Ectodermal cell (in vitro differentiated cells): ENCODE data around the gene IFT80.

Experiments
- H3K27ac ChIP-seq: 2 replicates; pipeline ENCODE4 v1.7.0; 2013; ENCODE audit warnings: mild to moderate bottlenecking, low read depth, low read length; ENCODE audit not compliant: insufficient read depth, poor library complexity, severe bottlenecking
- H3K27me3 ChIP-seq: 2 replicates; pipeline ENCODE4 v1.7.0; 2013; ENCODE audit warnings: mild to moderate bottlenecking, low read length; ENCODE audit not compliant: insufficient read depth, control insufficient read depth, poor library complexity, severe bottlenecking
- H3K36me3 ChIP-seq: one replicate; pipeline ENCODE4 v1.7.0; 2013; ENCODE audit warnings: low read length; ENCODE audit not compliant: control insufficient read depth, insufficient read depth
- H3K4me1 ChIP-seq: one replicate; pipeline ENCODE4 v1.7.0; 2013; ENCODE audit warnings: low read length; ENCODE audit not compliant: control insufficient read depth, insufficient read depth
- H3K4me3 ChIP-seq: 2 replicates; pipeline ENCODE4 v1.7.0; 2013; ENCODE audit warnings: low read depth, low read length, control low read depth; ENCODE audit not compliant: insufficient read depth
- H3K9me3 ChIP-seq: 2 replicates; pipeline ENCODE4 v1.7.0; 2013; ENCODE audit warnings: mild to moderate bottlenecking, low read length, moderate library complexity; ENCODE audit not compliant: control insufficient read depth
- WGBS, 2 experiments: methylation state at CpG; one replicate each; pipeline ENCODE4 v1.1.7; 2013; ENCODE audit warnings: missing lambda C conversion rate in 2 of 2; 5-methylcytosine and 5-hydroxymethylcytosine counted together

IFT80 gene

DNA sequence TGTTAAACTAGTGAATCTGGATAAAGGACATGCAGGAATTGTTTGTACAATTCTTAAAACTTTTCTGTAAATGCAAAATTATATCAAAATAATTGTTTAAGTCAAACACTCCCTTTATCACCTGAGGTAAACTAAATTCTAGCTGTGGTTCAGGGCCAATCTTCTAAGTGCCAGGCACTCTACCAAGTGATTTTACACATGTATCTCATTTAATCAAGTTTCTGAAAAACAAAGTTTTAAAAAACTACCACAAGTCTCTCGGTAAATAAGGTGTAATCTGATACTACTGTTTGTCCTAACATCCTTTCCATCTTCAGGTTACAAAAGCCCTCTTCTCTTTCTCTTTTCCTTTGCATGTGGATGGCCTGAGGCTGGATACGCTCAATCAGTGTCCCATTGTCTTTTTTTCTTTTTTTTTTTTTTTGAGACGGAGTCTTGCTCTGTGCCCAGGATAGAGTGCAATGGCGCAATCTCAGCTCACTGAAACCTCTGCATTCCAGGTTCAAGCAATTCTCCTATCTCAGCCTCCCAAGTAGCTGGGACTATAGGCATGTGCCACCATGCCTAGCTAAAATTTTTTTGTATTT is 19.3 kb downstream of the IFT80 start:
- Histone ChIP-seq H3K4me1 (no peaks in the 10 kb centered on the region), H3K27me3 (no peaks in the 10 kb centered on the region), H3K27ac (no peak overlapping the region), H3K9me3 (no peaks in the 10 kb centered on the region), H3K4me3 (no peak overlapping the region), H3K36me3 (peaks cover 4% of the 10 kb centered on the region)
- WGBS, 2 experiments: 39 to 42% methylated on average over 4 of the region's 4 CpGs

DNA sequence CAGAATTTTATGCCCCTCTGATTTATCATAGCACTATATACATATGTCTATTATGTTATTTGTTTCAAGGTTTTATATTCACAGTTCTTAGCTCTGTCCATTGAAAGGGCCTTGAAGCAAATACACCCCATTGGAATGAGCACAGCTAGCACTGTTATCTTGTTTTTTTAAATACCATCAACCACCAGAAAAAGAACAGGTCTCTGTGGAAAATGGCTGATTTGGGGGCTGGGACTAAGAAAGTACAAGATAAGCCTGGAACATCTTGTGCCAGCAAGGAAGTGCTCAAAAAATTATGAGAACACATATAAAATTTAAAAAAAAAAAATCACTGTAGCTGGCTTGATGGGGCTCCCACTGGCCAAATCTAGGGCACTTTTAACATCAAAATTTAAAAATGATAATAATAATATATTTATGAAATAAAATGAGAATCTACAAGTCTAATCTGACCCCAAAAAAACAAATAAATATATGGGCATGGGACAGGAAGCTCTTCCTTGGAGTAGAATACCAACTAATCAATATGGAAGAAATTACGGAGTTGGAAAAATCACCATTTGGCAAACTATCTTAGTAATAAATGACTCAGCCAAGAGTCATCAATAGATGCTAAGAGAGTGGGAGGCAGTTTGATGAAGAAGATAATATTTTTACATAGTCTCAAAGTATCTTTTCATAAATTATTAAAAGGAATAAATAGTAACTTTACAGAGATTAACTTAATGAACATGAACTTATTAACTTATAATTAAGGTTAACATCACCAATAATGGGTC is 20.5 kb downstream of the IFT80 start:
- H3K27ac ChIP-seq: no peak overlapping the region
- 100% methylated on average over 1 of the region's 1 CpG; no CpG with 5 or more reads in 1 of the 2 experiments for WGBS, 2 experiments
- peaks cover 12% of the 10 kb centered on the region for H3K36me3 ChIP-seq

DNA sequence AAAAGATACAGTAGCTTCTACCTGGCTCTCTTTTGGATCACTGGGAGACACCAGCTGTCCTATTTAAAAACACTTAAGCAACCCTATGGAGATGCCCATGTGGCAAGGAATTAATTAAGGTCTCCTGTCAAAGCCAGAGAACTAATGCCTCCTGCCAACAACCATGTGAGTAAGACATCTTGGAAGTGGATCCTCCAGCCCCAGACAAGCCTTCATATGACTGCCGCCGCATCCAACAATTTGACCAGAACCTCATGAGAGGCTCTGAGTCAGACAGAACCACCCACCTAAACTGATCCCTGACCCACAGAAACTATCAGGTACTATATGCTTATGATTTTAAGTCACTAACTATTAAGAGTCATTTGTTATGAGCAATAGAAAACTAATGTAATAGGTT is 22.3 kb downstream of the IFT80 start:
- Histone ChIP-seq H3K27me3 (no peaks in the 10 kb centered on the region), H3K36me3 (peaks cover 12% of the 10 kb centered on the region), H3K4me1 (no peaks in the 10 kb centered on the region), H3K4me3 (no peak overlapping the region), H3K9me3 (no peaks in the 10 kb centered on the region), H3K27ac (no peak overlapping the region)
- WGBS, 2 experiments: 91 to 100% methylated on average over 2 of the region's 2 CpGs

More for the DNA sequence above, 20.5 kb downstream of the IFT80 start:
- Histone ChIP-seq H3K4me3 (no peak overlapping the region), H3K27me3 (no peaks in the 10 kb centered on the region), H3K9me3 (no peaks in the 10 kb centered on the region), H3K4me1 (no peaks in the 10 kb centered on the region)

GRCh38 chr3:160374925-160375324 is 24.1 kb downstream of the IFT80 start:
- no peak overlapping the region for H3K27ac ChIP-seq
- H3K9me3 ChIP-seq: no peaks in the 10 kb centered on the region
- WGBS, 2 experiments: 82 to 100% methylated on average over 1 of the region's 1 CpG
- H3K4me1 ChIP-seq: no peaks in the 10 kb centered on the region
- H3K4me3 ChIP-seq: no peak overlapping the region
- no peaks in the 10 kb centered on the region for H3K27me3 ChIP-seq
- peaks cover 12% of the 10 kb centered on the region for H3K36me3 ChIP-seq

GRCh38 chr3:160374472-160374871 is 24.6 kb downstream of the IFT80 start:
- WGBS, 2 experiments: 88 to 95% methylated on average over 1 to 2 of the region's 2 CpGs

DNA sequence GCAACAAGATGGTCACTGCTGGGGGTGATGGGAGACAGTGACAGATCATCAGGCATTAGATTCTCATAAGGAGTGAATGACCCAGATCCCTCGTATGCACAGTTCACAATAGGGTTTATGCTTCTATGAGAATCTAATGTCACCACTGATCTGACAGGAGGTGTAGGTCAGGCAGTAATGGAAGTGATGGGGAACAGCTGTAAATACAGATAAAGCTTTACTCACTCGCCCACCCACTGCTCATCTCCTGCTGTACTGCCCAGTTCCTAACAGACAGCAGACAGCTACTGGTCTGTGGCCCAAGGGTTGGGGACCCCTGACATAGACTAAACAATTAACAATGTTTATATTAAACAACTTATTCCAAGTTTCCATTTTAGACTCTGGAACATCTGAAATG is 25.4 kb downstream of the IFT80 start:
- 94 to 96% methylated on average over 2 of the region's 2 CpGs for WGBS, 2 experiments
- Histone ChIP-seq H3K4me3 (no peak overlapping the region), H3K27me3 (no peaks in the 10 kb centered on the region), H3K4me1 (no peaks in the 10 kb centered on the region), H3K9me3 (no peaks in the 10 kb centered on the region), H3K36me3 (peaks cover 12% of the 10 kb centered on the region), H3K27ac (no peak overlapping the region)

More at GRCh38 chr3:160374472-160374871, 24.6 kb downstream of the IFT80 start:
- Histone ChIP-seq H3K4me3 (no peak overlapping the region), H3K36me3 (peaks cover 12% of the 10 kb centered on the region), H3K27me3 (no peaks in the 10 kb centered on the region), H3K27ac (no peak overlapping the region), H3K9me3 (no peaks in the 10 kb centered on the region), H3K4me1 (no peaks in the 10 kb centered on the region)

DNA sequence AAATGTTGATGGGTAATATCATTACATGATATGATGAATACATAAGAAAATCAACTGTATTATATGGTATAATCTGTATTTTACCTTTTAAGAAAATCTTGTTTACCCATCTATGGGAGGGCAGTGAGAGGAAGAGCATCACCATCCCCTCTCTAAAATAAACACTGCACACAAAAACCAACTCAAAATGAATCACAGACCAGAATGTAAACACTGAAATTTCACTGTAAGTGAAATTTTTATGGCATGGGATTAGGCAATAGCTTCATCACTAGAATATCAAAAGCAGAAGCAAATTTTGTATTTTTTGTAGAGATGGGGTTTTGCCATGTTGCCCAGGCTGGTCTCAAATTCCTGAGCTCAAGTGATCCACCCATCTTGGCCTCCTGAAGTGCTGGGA is 26.2 kb downstream of the IFT80 start:
- Histone ChIP-seq H3K9me3 (no peaks in the 10 kb centered on the region), H3K4me3 (no peak overlapping the region), H3K4me1 (no peaks in the 10 kb centered on the region), H3K27me3 (no peaks in the 10 kb centered on the region), H3K27ac (no peak overlapping the region), H3K36me3 (peaks cover 12% of the 10 kb centered on the region)

- no peak overlapping the region for H3K4me3 ChIP-seq
- H3K36me3 ChIP-seq: peaks cover 12% of the 10 kb centered on the region
- H3K4me1 ChIP-seq: no peaks in the 10 kb centered on the region
- H3K9me3 ChIP-seq: no peaks in the 10 kb centered on the region
- H3K27me3 ChIP-seq: no peaks in the 10 kb centered on the region
- whole genome bisulfite sequencing, 2 experiments: 86 to 93% methylated on average over 6 of the region's 6 CpGs
- no peak overlapping the region for H3K27ac ChIP-seq
Observed at GRCh38 chr3:160370987-160371857, 27.8 kb downstream of the IFT80 start.

- peaks cover 8% of the 10 kb centered on the region for H3K36me3 ChIP-seq
- H3K4me1 ChIP-seq: no peaks in the 10 kb centered on the region
- no peaks in the 10 kb centered on the region for H3K27me3 ChIP-seq
- no peak overlapping the region for H3K27ac ChIP-seq
- H3K9me3 ChIP-seq: no peaks in the 10 kb centered on the region
- WGBS, 2 experiments: 67 to 83% methylated on average over 1 of the region's 1 CpG
- no peak overlapping the region for H3K4me3 ChIP-seq
Observed at GRCh38 chr3:160369784-160370183, 29.2 kb downstream of the IFT80 start.

DNA sequence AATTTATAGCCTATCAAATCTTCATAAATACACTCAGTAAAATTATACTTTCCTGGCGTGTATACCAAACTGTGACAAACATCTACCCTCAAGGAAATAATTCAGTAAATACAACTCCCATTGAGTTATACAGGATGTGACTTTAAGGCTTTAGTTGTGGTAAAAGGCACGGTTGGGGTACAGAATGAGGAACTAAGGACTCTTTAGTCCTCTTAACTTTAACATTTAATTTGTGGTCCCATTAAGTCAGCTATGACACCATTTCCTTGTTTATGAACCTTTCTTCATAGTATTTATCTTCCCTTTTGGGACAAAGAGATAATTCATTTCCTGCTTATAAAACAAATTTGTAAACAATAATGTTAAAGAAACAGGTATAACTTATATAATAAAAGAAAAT is 30.2 kb downstream of the IFT80 start:
- Histone ChIP-seq H3K27ac (no peak overlapping the region), H3K27me3 (no peaks in the 10 kb centered on the region), H3K36me3 (peaks cover 3% of the 10 kb centered on the region), H3K4me3 (no peak overlapping the region), H3K9me3 (no peaks in the 10 kb centered on the region), H3K4me1 (no peaks in the 10 kb centered on the region)
- 100% methylated on average over 2 of the region's 2 CpGs; no CpG with 5 or more reads in 1 of the 2 experiments for WGBS, 2 experiments
